Left ventricle myocardium inferior (tissue), 1 donor: ENCODE measurements around the gene ALKBH8. TPM values are rescaled to one million over a fixed set of nuclear protein-coding genes. Genes with fewer than 3 reads are reported as not detected.

Experiments
- DNase-seq: peaks from one replicate; pipeline ENCODE4 v3.0.0-alpha.2; 2020
- H3K27ac ChIP-seq: fragments of 200-600 bp; replicated peaks from 2 replicates; pipeline ENCODE4 v1.8.0; 2021
- H3K27me3 ChIP-seq: fragments of 200-600 bp; 2 replicates; pipeline ENCODE4 v1.8.0; 2021; ENCODE audit warnings: low read depth
- H3K36me3 ChIP-seq: fragments of 200-600 bp; 2 replicates; pipeline ENCODE4 v1.8.0; 2021
- H3K4me1 ChIP-seq: fragments of 200-600 bp; 2 replicates; pipeline ENCODE4 v1.8.0; 2021
- H3K4me3 ChIP-seq: fragments of 200-600 bp; 2 replicates; pipeline ENCODE4 v1.8.0; 2021; ENCODE audit warnings: mild to moderate bottlenecking, moderate library complexity
- H3K9me3 ChIP-seq: fragments of 200-600 bp; replicated peaks from 2 replicates; pipeline ENCODE4 v1.8.0; 2021
- intact Hi-C: fragments of 100-400 bp; cut with micrococcal nuclease; formaldehyde crosslinking; loops from one replicate; pipeline ENCODE4 v1.11.0; 2022
- total RNA-seq: library from RNA; stranded (reverse); fragmentation: NEBNext Ultra II Directional; extraction: Animal tissue kit (Norgen Biotek cat#: 25700); gene quantifications from one replicate; pipeline ENCODE4 v1.2.1, GENCODE V29; 2021
- TF ChIP-seq, protein P1 (sequence below): fragments of 200-600 bp; IDR thresholded peaks from 2 replicates; pipeline ENCODE4 v1.8.0; 2021; ENCODE audit warnings: antibody characterized with exemption, mild to moderate bottlenecking, borderline replicate concordance
- donor health status: DM: no; HTN: yes; CAD: no; lungs with severe emphysema.

The ALKBH8 gene
- total RNA-seq, 1 donor from 2014 or later: 6.7 TPM

GRCh38 chr11:107457558-107458271 lies 107.8 kb downstream of the ALKBH8 start, which contains the start of gene CWF19L2:
TSS of gene CWF19L2 (minus strand) at chr11:107457825. CDS start at chr11:107457816, 9 bp downstream.
- intact Hi-C loops: no loop called here
- Histone ChIP-seq H3K27ac (peak within 1 kb of the TSS; percentile 89), H3K36me3 (peaks cover 18% of the 10 kb centered on the region), H3K9me3 (no peaks in the 10 kb centered on the region), H3K4me1 (peaks cover 29% of the 10 kb centered on the region), H3K27me3 (no peaks in the 10 kb centered on the region), H3K4me3 (peak within 1 kb of the TSS; percentile 89)
- DNase-seq: peak; percentile 90
- TF ChIP-seq, protein P1, sequence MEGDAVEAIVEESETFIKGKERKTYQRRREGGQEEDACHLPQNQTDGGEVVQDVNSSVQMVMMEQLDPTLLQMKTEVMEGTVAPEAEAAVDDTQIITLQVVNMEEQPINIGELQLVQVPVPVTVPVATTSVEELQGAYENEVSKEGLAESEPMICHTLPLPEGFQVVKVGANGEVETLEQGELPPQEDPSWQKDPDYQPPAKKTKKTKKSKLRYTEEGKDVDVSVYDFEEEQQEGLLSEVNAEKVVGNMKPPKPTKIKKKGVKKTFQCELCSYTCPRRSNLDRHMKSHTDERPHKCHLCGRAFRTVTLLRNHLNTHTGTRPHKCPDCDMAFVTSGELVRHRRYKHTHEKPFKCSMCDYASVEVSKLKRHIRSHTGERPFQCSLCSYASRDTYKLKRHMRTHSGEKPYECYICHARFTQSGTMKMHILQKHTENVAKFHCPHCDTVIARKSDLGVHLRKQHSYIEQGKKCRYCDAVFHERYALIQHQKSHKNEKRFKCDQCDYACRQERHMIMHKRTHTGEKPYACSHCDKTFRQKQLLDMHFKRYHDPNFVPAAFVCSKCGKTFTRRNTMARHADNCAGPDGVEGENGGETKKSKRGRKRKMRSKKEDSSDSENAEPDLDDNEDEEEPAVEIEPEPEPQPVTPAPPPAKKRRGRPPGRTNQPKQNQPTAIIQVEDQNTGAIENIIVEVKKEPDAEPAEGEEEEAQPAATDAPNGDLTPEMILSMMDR: no peak

- intact Hi-C loops: no loop called here
- DNase-seq: no peak
Observed at GRCh38 chr11:107457205-107457557, 108.4 kb downstream of the ALKBH8 start.

DNA sequence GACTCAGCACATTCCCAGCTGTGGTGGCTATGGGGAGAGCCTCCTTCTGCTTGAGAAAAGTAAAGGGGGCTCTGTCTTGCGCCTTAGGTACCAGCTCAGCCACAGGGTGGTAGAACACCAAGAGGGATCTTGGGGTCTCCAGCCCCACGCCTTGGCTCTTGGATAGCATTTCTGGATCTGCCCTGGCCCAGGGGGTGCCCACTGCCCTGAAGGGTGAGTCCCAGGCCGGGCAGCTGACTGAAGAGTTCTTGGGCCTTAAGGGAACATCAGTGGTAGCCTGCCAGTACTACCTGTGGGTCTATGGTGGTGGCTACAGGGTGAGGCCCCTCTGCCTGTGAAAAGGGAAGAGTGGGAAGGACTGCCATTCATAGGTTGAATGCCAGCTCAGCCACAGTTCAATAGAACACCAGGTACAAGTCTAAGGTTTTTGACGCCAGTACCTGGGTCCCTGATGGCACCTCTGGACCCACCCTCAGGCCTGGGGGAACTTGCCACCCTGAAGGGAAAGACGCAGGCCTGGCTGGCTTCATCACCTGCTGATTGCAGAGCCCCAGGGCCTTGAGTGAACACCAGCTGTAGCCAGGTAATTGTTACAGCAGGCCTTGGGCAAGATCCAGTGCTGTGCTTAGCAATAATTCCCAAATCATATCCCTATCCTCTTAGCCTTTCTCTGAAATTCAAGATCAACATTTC lies 111.8 kb downstream of the ALKBH8 start:
- no peak overlapping the region for H3K27ac ChIP-seq
- no peak for DNase-seq
- H3K4me3 ChIP-seq: no peak overlapping the region
- no peaks in the 10 kb centered on the region for H3K9me3 ChIP-seq
- TF ChIP-seq, protein P1: no peak
- intact Hi-C loops: no loop called here
- peaks cover 29% of the 10 kb centered on the region for H3K36me3 ChIP-seq
- peaks cover 29% of the 10 kb centered on the region for H3K4me1 ChIP-seq
- no peaks in the 10 kb centered on the region for H3K27me3 ChIP-seq

More at GRCh38 chr11:107457205-107457557, 108.4 kb downstream of the ALKBH8 start:
- TF ChIP-seq, protein P1: no peak
- Histone ChIP-seq H3K9me3 (no peaks in the 10 kb centered on the region), H3K36me3 (peaks cover 23% of the 10 kb centered on the region), H3K27ac (peak overlapping the region; percentile 89), H3K4me3 (peak overlapping the region; percentile 89), H3K4me1 (peaks cover 29% of the 10 kb centered on the region), H3K27me3 (no peaks in the 10 kb centered on the region)

Other genes with a start within 250 kb of the ALKBH8 start
- 9.4 TPM for gene CWF19L2, start 107.9 kb downstream of the ALKBH8 start, total RNA-seq
- gene ELMOD1, start 25.4 kb upstream of the ALKBH8 start, total RNA-seq: 2.3 TPM
- gene SLN, start 146.3 kb upstream of the ALKBH8 start, total RNA-seq: 64.0 TPM